HUES48 (cell line): ENCODE data around the gene DACT3.

Experiments
- H3K27ac ChIP-seq: one replicate; pipeline ENCODE4 v1.7.0; 2013; ENCODE audit warnings: low read depth, low read length, inconsistent platforms
- H3K27me3 ChIP-seq: 2 replicates; pipeline ENCODE4 v1.6.1; 2013; ENCODE audit warnings: mild to moderate bottlenecking, low read length; ENCODE audit not compliant: control insufficient read depth, insufficient read depth
- H3K36me3 ChIP-seq: 2 replicates; pipeline ENCODE4 v1.6.1; 2013; ENCODE audit warnings: low read length; ENCODE audit not compliant: control insufficient read depth, insufficient read depth
- H3K4me1 ChIP-seq: 2 replicates; pipeline ENCODE4 v1.6.1; 2013; ENCODE audit warnings: mild to moderate bottlenecking, low read length; ENCODE audit not compliant: control insufficient read depth, insufficient read depth
- H3K4me3 ChIP-seq: 2 replicates; pipeline ENCODE4 v1.5.1; 2013; ENCODE audit warnings: mild to moderate bottlenecking, low read depth, low read length
- H3K9ac ChIP-seq: 2 replicates; pipeline ENCODE4 v1.6.1; 2013; ENCODE audit warnings: mild to moderate bottlenecking, low read depth, low read length, moderate library complexity
- H3K9me3 ChIP-seq: 2 replicates; pipeline ENCODE4 v1.6.1; 2013; ENCODE audit warnings: low read length; ENCODE audit not compliant: control insufficient read depth, insufficient read depth

Gene DACT3

GRCh38 chr19:46691948-46692347 lies 31.0 kb upstream of the DACT3 start:
- Histone ChIP-seq H3K4me3 (no peak overlapping the region), H3K27me3 (no peaks in the 10 kb centered on the region), H3K9ac (no peak overlapping the region), H3K36me3 (peaks cover 93% of the 10 kb centered on the region), H3K27ac (no peak overlapping the region), H3K4me1 (peaks cover 4% of the 10 kb centered on the region), H3K9me3 (no peaks in the 10 kb centered on the region)

GRCh38 chr19:46691104-46691503 lies 30.1 kb upstream of the DACT3 start:
- peaks cover 90% of the 10 kb centered on the region for H3K36me3 ChIP-seq
- no peaks in the 10 kb centered on the region for H3K4me1 ChIP-seq

GRCh38 chr19:46689358-46689757 lies 28.4 kb upstream of the DACT3 start:
- Histone ChIP-seq H3K36me3 (peaks cover 88% of the 10 kb centered on the region), H3K27me3 (no peaks in the 10 kb centered on the region), H3K4me3 (no peak overlapping the region), H3K9ac (no peak overlapping the region), H3K27ac (no peak overlapping the region), H3K9me3 (no peaks in the 10 kb centered on the region), H3K4me1 (no peaks in the 10 kb centered on the region)

More at GRCh38 chr19:46691104-46691503, 30.1 kb upstream of the DACT3 start:
- Histone ChIP-seq H3K4me3 (no peak overlapping the region), H3K9ac (no peak overlapping the region), H3K27ac (no peak overlapping the region), H3K27me3 (no peaks in the 10 kb centered on the region), H3K9me3 (no peaks in the 10 kb centered on the region)

- no peak overlapping the region for H3K4me3 ChIP-seq
- H3K9me3 ChIP-seq = no peaks in the 10 kb centered on the region
- no peaks in the 10 kb centered on the region for H3K4me1 ChIP-seq
- H3K36me3 ChIP-seq = peaks cover 86% of the 10 kb centered on the region
- H3K27ac ChIP-seq = no peak overlapping the region
- no peaks in the 10 kb centered on the region for H3K27me3 ChIP-seq
- no peak overlapping the region for H3K9ac ChIP-seq
Measured at GRCh38 chr19:46687438-46688145, 26.6 kb upstream of the DACT3 start.

- Histone ChIP-seq H3K27ac (no peak overlapping the region), H3K4me3 (no peak overlapping the region), H3K9me3 (no peaks in the 10 kb centered on the region), H3K9ac (no peak overlapping the region), H3K4me1 (no peaks in the 10 kb centered on the region), H3K27me3 (no peaks in the 10 kb centered on the region), H3K36me3 (peaks cover 77% of the 10 kb centered on the region)
Measured at GRCh38 chr19:46685189-46685588, 24.2 kb upstream of the DACT3 start.

- H3K36me3 ChIP-seq = peaks cover 68% of the 10 kb centered on the region
- H3K9ac ChIP-seq = no peak overlapping the region
- no peak overlapping the region for H3K4me3 ChIP-seq
- H3K27me3 ChIP-seq = no peaks in the 10 kb centered on the region
- no peaks in the 10 kb centered on the region for H3K9me3 ChIP-seq
- no peak overlapping the region for H3K27ac ChIP-seq
- H3K4me1 ChIP-seq = no peaks in the 10 kb centered on the region
Measured at GRCh38 chr19:46678110-46678732, 17.2 kb upstream of the DACT3 start.

GRCh38 chr19:46674416-46675178 lies 13.6 kb upstream of the DACT3 start:
- H3K9ac ChIP-seq = no peak overlapping the region
- H3K4me1 ChIP-seq = no peaks in the 10 kb centered on the region
- H3K9me3 ChIP-seq = no peaks in the 10 kb centered on the region
- no peaks in the 10 kb centered on the region for H3K27me3 ChIP-seq
- no peak overlapping the region for H3K27ac ChIP-seq
- H3K4me3 ChIP-seq = no peak overlapping the region
- peaks cover 49% of the 10 kb centered on the region for H3K36me3 ChIP-seq

- H3K9me3 ChIP-seq = no peaks in the 10 kb centered on the region
- no peak overlapping the region for H3K9ac ChIP-seq
- H3K27me3 ChIP-seq = no peaks in the 10 kb centered on the region
- no peak overlapping the region for H3K27ac ChIP-seq
- peaks cover 23% of the 10 kb centered on the region for H3K36me3 ChIP-seq
- H3K4me3 ChIP-seq = no peak overlapping the region
- H3K4me1 ChIP-seq = no peaks in the 10 kb centered on the region
Measured at GRCh38 chr19:46670813-46671212, 9.8 kb upstream of the DACT3 start.

GRCh38 chr19:46668662-46669061 lies 7.7 kb upstream of the DACT3 start:
- Histone ChIP-seq H3K27ac (no peak overlapping the region), H3K9me3 (no peaks in the 10 kb centered on the region)

GRCh38 chr19:46665072-46665471 lies 4.1 kb upstream of the DACT3 start:
- peaks cover 5% of the 10 kb centered on the region for H3K4me1 ChIP-seq
- no peak overlapping the region for H3K4me3 ChIP-seq
- no peaks in the 10 kb centered on the region for H3K36me3 ChIP-seq
- peaks cover 4% of the 10 kb centered on the region for H3K27me3 ChIP-seq
- H3K27ac ChIP-seq = no peak overlapping the region
- H3K9me3 ChIP-seq = no peaks in the 10 kb centered on the region
- H3K9ac ChIP-seq = no peak overlapping the region

More at GRCh38 chr19:46668662-46669061, 7.7 kb upstream of the DACT3 start:
- Histone ChIP-seq H3K4me3 (no peak overlapping the region), H3K9ac (no peak overlapping the region), H3K4me1 (no peaks in the 10 kb centered on the region), H3K27me3 (no peaks in the 10 kb centered on the region), H3K36me3 (peaks cover 9% of the 10 kb centered on the region)
